Activated CD4-positive, alpha-beta T cell treated with anti-CD3 and anti-CD28 coated beads, Interleukin-2, amount 50 U/mL, for 16 hours (primary cell): ENCODE results near the gene AIF1L.

ENCODE experiments used
- DNase-seq: peaks from one replicate; pipeline ENCODE4 v3.0.0-alpha.2; 2020

AIF1L gene

GRCh38 chr9:131078427-131079366 is 17.6 kb upstream of the AIF1L start:
- no peak for DNase-seq

- DNase-seq = no peak
These were observed 15.7 kb upstream of the AIF1L start for GRCh38 chr9:131080589-131080988.

- DNase-seq = no peak
These were observed 14.5 kb upstream of the AIF1L start for GRCh38 chr9:131081868-131082267.

- no peak for DNase-seq
These were observed 13.4 kb upstream of the AIF1L start for GRCh38 chr9:131082774-131083512.

GRCh38 chr9:131084661-131085369 is 11.5 kb upstream of the AIF1L start:
- DNase-seq = no peak

- no peak for DNase-seq
These were observed 10.8 kb upstream of the AIF1L start for GRCh38 chr9:131085370-131086122.

- DNase-seq = no peak
These were observed 8.9 kb upstream of the AIF1L start for GRCh38 chr9:131087354-131087893.

GRCh38 chr9:131090025-131090787 is 6.1 kb upstream of the AIF1L start:
- DNase-seq = no peak

- no peak for DNase-seq
These were observed 4.9 kb upstream of the AIF1L start for GRCh38 chr9:131091352-131091992.

- DNase-seq = no peak
These were observed 4.3 kb upstream of the AIF1L start for GRCh38 chr9:131092030-131092429.

GRCh38 chr9:131092548-131093440 is 3.5 kb upstream of the AIF1L start:
- no peak for DNase-seq

- DNase-seq = no peak
These were observed 2.3 kb upstream of the AIF1L start for GRCh38 chr9:131094015-131094414.

GRCh38 chr9:131094622-131095021 is 1.7 kb upstream of the AIF1L start:
- no peak for DNase-seq

- no peak for DNase-seq
These were observed 564 bp upstream of the AIF1L start for GRCh38 chr9:131095666-131096268.

- no peak for DNase-seq
These were observed 1.0 kb downstream of the AIF1L start for GRCh38 chr9:131097126-131097947.

GRCh38 chr9:131097948-131098278 is 1.6 kb downstream of the AIF1L start:
- no peak for DNase-seq

- DNase-seq = no peak
These were observed 2.2 kb downstream of the AIF1L start for GRCh38 chr9:131098391-131099101.

- DNase-seq = no peak
These were observed 2.8 kb downstream of the AIF1L start for GRCh38 chr9:131099102-131099606.
